C4-2B (cell line): ENCODE data around the gene RBPJL.

ENCODE experiments used
- ZFX ChIP-seq: fragments of 450-650 bp; IDR thresholded peaks from 2 replicates; pipeline ENCODE4 v1.6.1; 2017
- TF ChIP-seq, protein P1 (sequence below): fragments of 450-650 bp; conservative IDR thresholded peaks from 2 replicates; pipeline ENCODE4 v1.5.1; 2017; ENCODE audit warnings: mild to moderate bottlenecking

DNA sequence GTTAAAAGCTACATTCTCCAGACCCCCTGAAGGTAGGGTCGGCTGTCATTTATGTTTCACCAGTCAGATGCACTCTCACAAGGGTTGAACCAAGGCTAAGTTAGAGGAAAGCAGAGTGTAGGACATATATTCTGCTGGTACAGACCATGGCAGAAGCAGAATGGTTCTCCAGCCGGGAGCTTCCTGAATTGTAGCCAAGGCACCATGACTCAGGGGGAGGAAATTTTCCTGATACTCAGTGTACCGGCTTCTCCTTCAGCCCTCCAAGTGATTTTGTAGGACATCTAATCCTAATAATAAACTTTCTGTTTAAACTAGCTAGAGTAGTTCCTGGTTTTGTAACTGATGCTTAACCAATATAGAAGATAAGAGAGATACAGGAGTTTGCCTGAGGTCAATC is 38.1 kb upstream of the RBPJL start:
- TF ChIP-seq, protein P1, sequence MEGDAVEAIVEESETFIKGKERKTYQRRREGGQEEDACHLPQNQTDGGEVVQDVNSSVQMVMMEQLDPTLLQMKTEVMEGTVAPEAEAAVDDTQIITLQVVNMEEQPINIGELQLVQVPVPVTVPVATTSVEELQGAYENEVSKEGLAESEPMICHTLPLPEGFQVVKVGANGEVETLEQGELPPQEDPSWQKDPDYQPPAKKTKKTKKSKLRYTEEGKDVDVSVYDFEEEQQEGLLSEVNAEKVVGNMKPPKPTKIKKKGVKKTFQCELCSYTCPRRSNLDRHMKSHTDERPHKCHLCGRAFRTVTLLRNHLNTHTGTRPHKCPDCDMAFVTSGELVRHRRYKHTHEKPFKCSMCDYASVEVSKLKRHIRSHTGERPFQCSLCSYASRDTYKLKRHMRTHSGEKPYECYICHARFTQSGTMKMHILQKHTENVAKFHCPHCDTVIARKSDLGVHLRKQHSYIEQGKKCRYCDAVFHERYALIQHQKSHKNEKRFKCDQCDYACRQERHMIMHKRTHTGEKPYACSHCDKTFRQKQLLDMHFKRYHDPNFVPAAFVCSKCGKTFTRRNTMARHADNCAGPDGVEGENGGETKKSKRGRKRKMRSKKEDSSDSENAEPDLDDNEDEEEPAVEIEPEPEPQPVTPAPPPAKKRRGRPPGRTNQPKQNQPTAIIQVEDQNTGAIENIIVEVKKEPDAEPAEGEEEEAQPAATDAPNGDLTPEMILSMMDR = no peak
- TF ChIP-seq ZFX = no peak
